Measurements from ENCODE around the gene ATP8A2. TPM values are rescaled to one million over a fixed set of nuclear protein-coding genes. Genes with fewer than 3 reads are reported as not detected.

The ATP8A2 gene
- total RNA-seq, 4 donors from 2014 or later = 0.13 to 0.24 (median 0.20) TPM

- Histone ChIP-seq H3K9me3 (peaks cover 3% of the 10 kb centered on the region), H3K4me1 (no peaks in the 10 kb centered on the region), H3K4me3 (no peak overlapping the region), H3K27ac (no peak overlapping the region), H3K36me3 (no peaks in the 10 kb centered on the region), H3K27me3 (peaks cover 10% of the 10 kb centered on the region)
- no peak for DNase-seq (ENCODE audit: low spot score in 2 of 2)
- 59% methylated on average over 9 of the region's 9 CpGs for WGBS
- TF ChIP-seq EP300 (IDR thresholded peaks at IDR 0.05) (no peak), POLR2AphosphoS5 (IDR thresholded peaks at IDR 0.05) (no peak), CTCF (IDR thresholded peaks at IDR 0.05) (no peak), POLR2A (IDR thresholded peaks at IDR 0.05) (no peak)
These were observed 118.5 kb downstream of the ATP8A2 start for GRCh38 chr13:25490236-25490635.

GRCh38 chr13:25493931-25494640 is 122.3 kb downstream of the ATP8A2 start:
- no peak for TF ChIP-seq EP300 (IDR thresholded peaks at IDR 0.05)
- TF ChIP-seq CTCF (IDR thresholded peaks at IDR 0.05) = no peak
- TF ChIP-seq POLR2AphosphoS5 (IDR thresholded peaks at IDR 0.05) = no peak
- TF ChIP-seq POLR2A (IDR thresholded peaks at IDR 0.05) = no peak
- 64% methylated on average over 10 of the region's 10 CpGs for WGBS
- no peak for DNase-seq (ENCODE audit: low spot score in 2 of 2)
- no peaks in the 10 kb centered on the region for H3K36me3 ChIP-seq
- no peak overlapping the region for H3K27ac ChIP-seq
- H3K4me1 ChIP-seq = no peaks in the 10 kb centered on the region
- H3K4me3 ChIP-seq = no peak overlapping the region
- peaks cover 10% of the 10 kb centered on the region for H3K27me3 ChIP-seq
- peaks cover 3% of the 10 kb centered on the region for H3K9me3 ChIP-seq

GRCh38 chr13:25494698-25495411 is 123.1 kb downstream of the ATP8A2 start:
- H3K4me3 ChIP-seq = no peak overlapping the region
- H3K27ac ChIP-seq = no peak overlapping the region
- H3K27me3 ChIP-seq = peaks cover 10% of the 10 kb centered on the region
- TF ChIP-seq POLR2AphosphoS5 (IDR thresholded peaks at IDR 0.05) (no peak), POLR2A (IDR thresholded peaks at IDR 0.05) (no peak), EP300 (IDR thresholded peaks at IDR 0.05) (no peak), CTCF (IDR thresholded peaks at IDR 0.05) (no peak)
- no peaks in the 10 kb centered on the region for H3K4me1 ChIP-seq
- 61% methylated on average over 9 of the region's 9 CpGs for WGBS
- H3K9me3 ChIP-seq = peaks cover 3% of the 10 kb centered on the region
- no peak for DNase-seq (ENCODE audit: low spot score in 2 of 2)
- H3K36me3 ChIP-seq = no peaks in the 10 kb centered on the region

- H3K36me3 ChIP-seq = no peaks in the 10 kb centered on the region
- WGBS = 55% methylated on average over 3 of the region's 3 CpGs
These were observed 129.5 kb downstream of the ATP8A2 start for GRCh38 chr13:25501231-25501630.

More at GRCh38 chr13:25501231-25501630, 129.5 kb downstream of the ATP8A2 start:
- Histone ChIP-seq H3K4me3 (no peak overlapping the region), H3K9me3 (no peaks in the 10 kb centered on the region), H3K4me1 (no peaks in the 10 kb centered on the region), H3K27me3 (peaks cover 3% of the 10 kb centered on the region), H3K27ac (no peak overlapping the region)
- no peak for TF ChIP-seq CTCF (IDR thresholded peaks at IDR 0.05)
- no peak for TF ChIP-seq POLR2AphosphoS5 (IDR thresholded peaks at IDR 0.05)
- no peak for TF ChIP-seq EP300 (IDR thresholded peaks at IDR 0.05)
- no peak for TF ChIP-seq POLR2A (IDR thresholded peaks at IDR 0.05)
- no peak for DNase-seq (ENCODE audit: low spot score in 2 of 2)
